NT2/D1 (cell line): ENCODE results near the gene RCCD1.

ENCODE experiments used
- DNase-seq: peaks from one replicate; pipeline ENCODE4 v3.0.0-alpha.2; 2011; ENCODE audit warnings: low read depth, low spot score
- H3K27me3 ChIP-seq: 2 replicates; pipeline ENCODE4 v1.6.0; 2011; ENCODE audit warnings: mild to moderate bottlenecking; ENCODE audit not compliant: insufficient read length, insufficient read depth
- H3K36me3 ChIP-seq: 2 replicates; pipeline ENCODE4 v1.6.1; 2011; ENCODE audit warnings: mild to moderate bottlenecking, low read length, mixed read lengths; ENCODE audit not compliant: insufficient read depth, insufficient read length
- H3K4me1 ChIP-seq: 2 replicates; pipeline ENCODE4 v1.5.1; 2011; ENCODE audit not compliant: insufficient read depth, insufficient read length
- H3K4me3 ChIP-seq: 2 replicates; pipeline ENCODE4 v1.5.1; 2011; ENCODE audit warnings: low read depth; ENCODE audit not compliant: insufficient read length
- H3K9ac ChIP-seq: 2 replicates; pipeline ENCODE4 v1.6.0; 2011; ENCODE audit warnings: low read depth; ENCODE audit not compliant: insufficient read length
- H3K9me3 ChIP-seq: 2 replicates; pipeline ENCODE4 v1.5.1; 2011; ENCODE audit warnings: mild to moderate bottlenecking, low read length; ENCODE audit not compliant: insufficient read depth
- SUZ12 ChIP-seq: IDR thresholded peaks from 2 replicates; pipeline ENCODE4 v1.6.1; 2011; ENCODE audit not compliant: insufficient read length, insufficient read depth; ENCODE audit errors: extremely low read depth
- YY1 ChIP-seq: IDR thresholded peaks from 2 replicates; pipeline ENCODE4 v1.6.1; 2011; ENCODE audit not compliant: insufficient read length, insufficient read depth
- ZNF274 ChIP-seq: IDR thresholded peaks from 2 replicates; pipeline ENCODE4 v1.6.1; 2011; ENCODE audit warnings: mild to moderate bottlenecking, low read depth, low read length

Gene RCCD1

DNA sequence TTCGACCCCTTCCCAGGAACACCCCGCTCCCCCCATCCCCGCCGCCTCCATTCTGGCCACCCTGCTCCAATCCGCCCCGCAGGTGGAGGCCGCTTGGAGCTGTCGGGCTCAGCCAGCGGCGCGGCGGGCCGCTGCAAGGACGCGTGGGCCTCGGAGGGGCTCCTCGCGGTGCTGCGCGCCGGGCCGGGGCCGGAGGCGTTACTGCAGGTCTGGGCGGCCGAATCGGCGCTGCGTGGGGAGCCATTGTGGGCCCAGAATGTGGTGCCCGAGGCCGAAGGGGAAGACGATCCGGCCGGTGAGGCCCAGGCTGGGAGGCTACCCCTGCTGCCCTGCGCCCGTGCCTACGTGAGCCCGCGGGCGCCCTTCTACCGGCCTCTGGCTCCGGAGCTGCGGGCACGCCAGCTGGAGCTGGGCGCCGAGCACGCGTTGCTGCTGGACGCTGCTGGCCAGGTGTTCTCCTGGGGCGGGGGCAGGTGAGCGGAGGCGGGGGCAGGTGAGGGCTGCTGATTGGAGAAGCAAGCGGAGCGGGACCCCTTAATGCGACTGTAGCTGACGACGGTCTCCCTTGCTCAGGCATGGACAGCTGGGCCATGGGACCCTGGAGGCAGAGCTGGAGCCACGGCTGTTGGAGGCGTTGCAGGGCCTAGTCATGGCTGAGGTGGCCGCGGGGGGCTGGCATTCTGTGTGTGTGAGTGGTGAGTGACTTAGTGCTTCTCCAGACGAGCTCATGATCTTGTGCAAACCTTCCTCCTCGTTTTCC is 2.5 kb downstream of the RCCD1 start:
- Histone ChIP-seq H3K4me1 (peaks cover 8% of the 10 kb centered on the region), H3K4me3 (peak overlapping the region; percentile 75), H3K9ac (peak overlapping the region; percentile 89), H3K36me3 (peaks cover 51% of the 10 kb centered on the region), H3K9me3 (no peaks in the 10 kb centered on the region), H3K27me3 (peaks cover 7% of the 10 kb centered on the region)
- TF ChIP-seq YY1 (no peak), SUZ12 (no peak), ZNF274 (no peak)
- no peak for DNase-seq

GRCh38 chr15:90957791-90958190 is 3.1 kb downstream of the RCCD1 start:
- Histone ChIP-seq H3K4me1 (peaks cover 8% of the 10 kb centered on the region), H3K9ac (peak overlapping the region; percentile 89), H3K27me3 (peaks cover 7% of the 10 kb centered on the region), H3K36me3 (peaks cover 51% of the 10 kb centered on the region), H3K4me3 (peak overlapping the region; percentile 75), H3K9me3 (no peaks in the 10 kb centered on the region)
- DNase-seq, result no peak
- TF ChIP-seq YY1 (no peak), ZNF274 (no peak), SUZ12 (no peak)

GRCh38 chr15:90959028-90959595 is 4.4 kb downstream of the RCCD1 start:
- Histone ChIP-seq H3K9ac (no peak overlapping the region), H3K27me3 (peaks cover 7% of the 10 kb centered on the region), H3K36me3 (peaks cover 47% of the 10 kb centered on the region), H3K9me3 (no peaks in the 10 kb centered on the region), H3K4me1 (peaks cover 8% of the 10 kb centered on the region), H3K4me3 (no peak overlapping the region)
- no peak for DNase-seq
- TF ChIP-seq SUZ12 (no peak), ZNF274 (no peak), YY1 (no peak)

DNA sequence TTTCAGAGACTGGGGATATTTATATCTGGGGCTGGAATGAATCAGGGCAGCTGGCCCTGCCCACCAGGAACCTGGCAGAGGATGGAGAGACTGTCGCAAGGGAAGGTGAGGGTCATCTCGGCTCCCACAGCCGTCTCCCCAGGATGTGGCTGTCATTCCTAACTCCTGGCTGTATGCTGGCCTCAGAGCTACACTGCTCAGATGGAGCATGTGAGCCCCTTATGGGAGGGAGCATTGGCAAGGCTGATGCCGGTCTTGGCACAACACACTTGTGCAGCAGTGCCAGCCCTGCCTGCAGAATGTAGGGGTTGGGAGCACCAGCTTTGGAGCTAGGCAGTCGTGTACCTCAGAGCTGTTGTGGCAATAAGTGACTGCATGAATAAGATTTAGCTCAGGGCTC is 5.2 kb downstream of the RCCD1 start:
- peaks cover 51% of the 10 kb centered on the region for H3K36me3 ChIP-seq
- no peak overlapping the region for H3K4me3 ChIP-seq
- peaks cover 7% of the 10 kb centered on the region for H3K27me3 ChIP-seq
- TF ChIP-seq YY1 (no peak), SUZ12 (no peak), ZNF274 (no peak)
- H3K9me3 ChIP-seq, result no peaks in the 10 kb centered on the region
- no peak overlapping the region for H3K9ac ChIP-seq
- H3K4me1 ChIP-seq, result peaks cover 8% of the 10 kb centered on the region
- no peak for DNase-seq

GRCh38 chr15:90960298-90961091 is 5.8 kb downstream of the RCCD1 start:
- no peak overlapping the region for H3K9ac ChIP-seq
- H3K27me3 ChIP-seq, result peaks cover 7% of the 10 kb centered on the region

DNA sequence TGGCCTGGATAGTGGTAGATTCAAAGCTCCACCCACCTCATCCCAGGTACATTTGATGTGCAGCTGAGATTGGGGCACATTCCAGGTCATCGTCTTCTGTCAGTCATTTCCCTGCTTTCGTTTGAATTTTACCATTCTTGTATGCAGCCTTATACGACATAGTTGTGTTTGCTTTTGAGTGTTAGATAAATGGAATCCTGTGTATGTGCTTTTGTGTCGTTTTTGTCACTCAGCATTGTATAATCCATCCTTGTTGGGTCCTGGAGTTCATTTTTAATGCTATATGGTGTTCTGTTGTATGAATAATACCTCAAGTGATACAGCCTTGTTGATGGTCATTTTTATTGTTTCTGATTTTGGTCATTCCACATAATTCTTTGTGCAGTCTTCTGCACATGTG is 7.3 kb downstream of the RCCD1 start:
- Histone ChIP-seq H3K9me3 (no peaks in the 10 kb centered on the region), H3K4me3 (no peak overlapping the region), H3K9ac (no peak overlapping the region), H3K36me3 (peaks cover 72% of the 10 kb centered on the region), H3K27me3 (peaks cover 7% of the 10 kb centered on the region), H3K4me1 (peaks cover 10% of the 10 kb centered on the region)
- DNase-seq, result no peak
- TF ChIP-seq YY1 (no peak), ZNF274 (no peak), SUZ12 (no peak)

More at GRCh38 chr15:90960298-90961091, 5.8 kb downstream of the RCCD1 start:
- Histone ChIP-seq H3K36me3 (peaks cover 57% of the 10 kb centered on the region), H3K4me3 (no peak overlapping the region), H3K9me3 (no peaks in the 10 kb centered on the region), H3K4me1 (peaks cover 8% of the 10 kb centered on the region)
- DNase-seq, result no peak
- TF ChIP-seq SUZ12, result no peak

- Histone ChIP-seq H3K27me3 (no peaks in the 10 kb centered on the region), H3K36me3 (peaks cover 89% of the 10 kb centered on the region), H3K9me3 (no peaks in the 10 kb centered on the region), H3K4me3 (no peak overlapping the region), H3K9ac (no peak overlapping the region), H3K4me1 (peaks cover 2% of the 10 kb centered on the region)
- DNase-seq, result no peak
- TF ChIP-seq ZNF274 (no peak), SUZ12 (no peak), YY1 (no peak)
Measured at GRCh38 chr15:90966262-90966661, 11.6 kb downstream of the RCCD1 start.
